ENCODE results near the gene DISC1.

DNA sequence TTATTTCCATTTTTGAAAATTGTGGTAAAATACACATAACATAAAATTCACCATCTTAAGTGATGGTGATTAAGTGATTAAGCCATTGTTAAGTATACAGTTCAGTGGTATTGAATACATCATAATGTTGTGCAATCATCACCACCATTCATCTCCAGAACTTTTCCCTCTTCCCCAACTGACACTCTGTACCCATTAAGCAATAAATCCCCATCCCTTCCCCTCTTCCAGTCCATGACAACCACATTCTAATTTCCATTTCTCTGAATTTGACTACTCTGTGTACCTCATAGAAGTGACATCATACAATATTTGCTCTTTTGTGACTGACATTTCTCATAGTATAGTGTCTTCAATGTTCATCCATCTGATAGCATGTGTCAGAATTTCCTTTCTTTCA is 124.8 kb downstream of the DISC1 start:
- TF ChIP-seq POLR2A (IDR thresholded peaks at IDR 0.05; ENCODE audit: extremely low read depth, insufficient read length), result no peak
- TF ChIP-seq, protein P1, sequence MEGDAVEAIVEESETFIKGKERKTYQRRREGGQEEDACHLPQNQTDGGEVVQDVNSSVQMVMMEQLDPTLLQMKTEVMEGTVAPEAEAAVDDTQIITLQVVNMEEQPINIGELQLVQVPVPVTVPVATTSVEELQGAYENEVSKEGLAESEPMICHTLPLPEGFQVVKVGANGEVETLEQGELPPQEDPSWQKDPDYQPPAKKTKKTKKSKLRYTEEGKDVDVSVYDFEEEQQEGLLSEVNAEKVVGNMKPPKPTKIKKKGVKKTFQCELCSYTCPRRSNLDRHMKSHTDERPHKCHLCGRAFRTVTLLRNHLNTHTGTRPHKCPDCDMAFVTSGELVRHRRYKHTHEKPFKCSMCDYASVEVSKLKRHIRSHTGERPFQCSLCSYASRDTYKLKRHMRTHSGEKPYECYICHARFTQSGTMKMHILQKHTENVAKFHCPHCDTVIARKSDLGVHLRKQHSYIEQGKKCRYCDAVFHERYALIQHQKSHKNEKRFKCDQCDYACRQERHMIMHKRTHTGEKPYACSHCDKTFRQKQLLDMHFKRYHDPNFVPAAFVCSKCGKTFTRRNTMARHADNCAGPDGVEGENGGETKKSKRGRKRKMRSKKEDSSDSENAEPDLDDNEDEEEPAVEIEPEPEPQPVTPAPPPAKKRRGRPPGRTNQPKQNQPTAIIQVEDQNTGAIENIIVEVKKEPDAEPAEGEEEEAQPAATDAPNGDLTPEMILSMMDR (IDR thresholded peaks at IDR 0.05; ENCODE audit: low read depth, low read length), result no peak

Measured in NB4 (cell line).